ENCODE measurements around the gene SLC26A6. TPM values are rescaled to one million over a fixed set of nuclear protein-coding genes. Genes with fewer than 3 reads are reported as not detected.

Gene SLC26A6
- total RNA-seq, 1 donor from 2014 or later, result 52.8 TPM

DNA sequence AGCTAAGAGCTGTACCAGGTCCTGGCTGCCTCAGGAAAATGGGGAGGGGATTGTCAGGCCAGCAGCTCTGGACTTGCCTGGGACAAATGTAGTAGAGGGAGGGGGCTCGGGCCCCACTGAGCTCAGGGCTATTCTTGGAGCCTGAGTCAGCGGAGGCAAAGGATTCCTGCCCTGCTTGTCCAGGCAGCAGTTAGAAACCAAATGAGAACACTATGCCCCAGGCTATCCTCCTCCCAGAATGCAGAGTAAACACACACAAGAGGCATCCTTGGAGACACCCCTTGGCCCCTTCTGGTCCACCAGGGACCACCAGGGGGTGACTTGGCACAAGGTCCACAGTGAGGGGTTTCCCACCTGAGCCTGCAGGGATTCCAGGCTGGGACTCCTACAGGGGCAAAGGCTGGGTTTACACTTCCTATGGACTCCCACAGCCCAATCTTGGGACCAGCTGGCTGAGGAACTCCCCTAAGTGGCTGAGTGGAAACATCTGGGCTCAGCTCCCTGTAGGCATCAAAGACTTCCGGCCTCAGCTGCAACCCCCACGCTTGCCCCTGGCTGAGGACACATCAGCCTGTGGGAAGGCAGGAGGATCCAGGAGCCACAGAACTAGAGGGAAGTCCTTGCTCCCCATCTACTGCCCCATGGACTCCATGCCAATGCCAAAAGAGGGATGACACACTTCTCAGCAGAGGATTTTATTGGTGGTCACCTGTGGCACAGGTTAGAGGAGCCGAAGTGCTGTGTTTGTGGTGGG lies 36.8 kb downstream of the SLC26A6 start:
- intact Hi-C loops (cut with micrococcal nuclease), result no loop called here
- H3K36me3 Mint-ChIP-seq (ENCODE audit: low read depth), result peaks cover 23% of the 10 kb centered on the region
- peaks cover 11% of the 10 kb centered on the region for H3K27me3 Mint-ChIP-seq (ENCODE audit: insufficient read depth)
- H3K4me3 Mint-ChIP-seq, result no peak overlapping the region
- DNase-seq (ENCODE audit: low spot score), result no peak
- H3K4me1 Mint-ChIP-seq (ENCODE audit: low read depth), result no peaks in the 10 kb centered on the region
- no peaks in the 10 kb centered on the region for H3K9me3 Mint-ChIP-seq
- no peak overlapping the region for H3K27ac Mint-ChIP-seq

DNA sequence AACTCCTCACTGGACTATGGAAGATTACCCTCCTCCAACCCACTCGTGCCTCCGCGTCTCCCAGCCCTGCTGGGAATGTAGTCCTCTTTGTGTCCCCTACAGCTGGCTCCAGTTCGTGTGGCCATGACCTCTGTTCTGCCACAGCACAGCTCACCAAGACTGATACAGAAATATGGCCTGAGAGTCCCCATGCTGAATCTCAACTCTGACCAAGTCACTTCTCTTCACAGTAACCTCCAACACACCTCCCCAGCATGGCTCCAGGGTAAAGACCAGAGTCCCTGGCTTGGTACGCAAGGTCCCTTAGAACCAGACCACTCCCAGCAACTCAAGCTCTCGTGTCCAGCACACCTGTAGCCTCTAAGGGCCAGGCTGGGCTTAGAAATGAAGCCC lies 37.9 kb downstream of the SLC26A6 start:
- Mint-ChIP-seq H3K27ac (no peak overlapping the region), H3K36me3 (ENCODE audit: low read depth) (peaks cover 18% of the 10 kb centered on the region), H3K9me3 (no peaks in the 10 kb centered on the region), H3K4me3 (no peak overlapping the region), H3K27me3 (ENCODE audit: insufficient read depth) (peaks cover 11% of the 10 kb centered on the region), H3K4me1 (ENCODE audit: low read depth) (no peaks in the 10 kb centered on the region)
- intact Hi-C loops (cut with micrococcal nuclease), result no loop called here
- no peak for DNase-seq (ENCODE audit: low spot score)

DNA sequence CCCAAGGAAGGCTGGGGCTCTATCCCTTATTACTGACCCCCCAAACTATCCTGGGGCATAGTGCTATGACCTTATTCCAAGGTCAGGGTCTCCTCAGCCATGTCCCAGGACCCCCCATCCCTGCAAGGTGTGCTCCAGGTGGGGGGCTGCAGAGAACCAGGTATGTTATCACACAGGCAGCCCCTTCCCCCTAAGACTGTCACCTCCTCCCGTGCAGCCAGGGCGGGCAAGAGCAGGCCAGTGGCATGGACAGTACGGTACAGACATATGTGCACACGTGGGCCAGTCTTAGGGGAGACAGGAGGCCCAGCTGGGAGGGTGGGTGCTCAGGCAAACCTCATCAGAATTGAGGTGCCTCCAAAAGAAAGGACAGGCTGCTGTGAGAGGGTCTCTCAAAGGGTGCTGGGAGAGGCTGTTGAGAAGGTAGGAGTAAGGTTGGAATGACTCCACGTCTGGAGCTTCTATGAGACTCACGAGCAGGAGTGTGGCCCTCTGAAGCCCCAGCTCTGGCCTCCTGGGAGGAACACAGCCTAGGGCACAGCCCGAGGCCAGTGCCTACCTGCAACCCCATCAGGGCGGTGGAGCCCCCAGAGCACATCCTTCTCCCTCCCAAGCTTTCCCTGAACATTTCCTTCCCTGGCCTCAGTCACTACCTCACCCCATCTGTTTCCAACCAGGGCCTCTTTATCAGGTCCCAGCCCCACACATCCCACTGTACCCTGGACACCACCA lies 38.4 kb downstream of the SLC26A6 start:
- DNase-seq (ENCODE audit: low spot score), result no peak
- Mint-ChIP-seq H3K27ac (no peak overlapping the region), H3K4me3 (no peak overlapping the region), H3K9me3 (no peaks in the 10 kb centered on the region), H3K4me1 (ENCODE audit: low read depth) (no peaks in the 10 kb centered on the region), H3K36me3 (ENCODE audit: low read depth) (peaks cover 16% of the 10 kb centered on the region), H3K27me3 (ENCODE audit: insufficient read depth) (peaks cover 11% of the 10 kb centered on the region)
- intact Hi-C loops (cut with micrococcal nuclease), result no loop called here

DNA sequence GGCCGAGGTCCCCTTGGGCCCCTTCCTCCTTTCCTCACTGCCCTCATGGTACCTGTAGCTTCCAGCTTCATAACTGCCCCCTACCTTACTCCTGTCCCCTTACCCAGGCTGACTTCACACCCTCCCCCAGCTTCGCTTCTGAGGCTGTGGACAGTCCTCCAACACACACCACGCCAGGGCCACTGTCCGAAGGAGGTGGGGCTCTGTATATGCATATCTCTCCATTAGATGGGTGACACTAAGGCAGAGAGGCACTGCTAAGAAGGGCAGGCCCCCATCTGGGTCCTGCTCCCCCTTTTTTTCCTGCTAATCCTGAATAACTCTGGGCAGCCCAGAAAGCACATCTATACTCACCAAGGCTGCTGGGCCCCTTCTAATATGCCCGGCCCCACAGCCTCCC lies 39.1 kb downstream of the SLC26A6 start:
- Mint-ChIP-seq H3K4me1 (ENCODE audit: low read depth) (no peaks in the 10 kb centered on the region), H3K4me3 (no peak overlapping the region), H3K36me3 (ENCODE audit: low read depth) (peaks cover 16% of the 10 kb centered on the region), H3K9me3 (no peaks in the 10 kb centered on the region), H3K27ac (no peak overlapping the region), H3K27me3 (ENCODE audit: insufficient read depth) (peaks cover 11% of the 10 kb centered on the region)
- intact Hi-C loops (cut with micrococcal nuclease), result no loop called here
- no peak for DNase-seq (ENCODE audit: low spot score)

DNA sequence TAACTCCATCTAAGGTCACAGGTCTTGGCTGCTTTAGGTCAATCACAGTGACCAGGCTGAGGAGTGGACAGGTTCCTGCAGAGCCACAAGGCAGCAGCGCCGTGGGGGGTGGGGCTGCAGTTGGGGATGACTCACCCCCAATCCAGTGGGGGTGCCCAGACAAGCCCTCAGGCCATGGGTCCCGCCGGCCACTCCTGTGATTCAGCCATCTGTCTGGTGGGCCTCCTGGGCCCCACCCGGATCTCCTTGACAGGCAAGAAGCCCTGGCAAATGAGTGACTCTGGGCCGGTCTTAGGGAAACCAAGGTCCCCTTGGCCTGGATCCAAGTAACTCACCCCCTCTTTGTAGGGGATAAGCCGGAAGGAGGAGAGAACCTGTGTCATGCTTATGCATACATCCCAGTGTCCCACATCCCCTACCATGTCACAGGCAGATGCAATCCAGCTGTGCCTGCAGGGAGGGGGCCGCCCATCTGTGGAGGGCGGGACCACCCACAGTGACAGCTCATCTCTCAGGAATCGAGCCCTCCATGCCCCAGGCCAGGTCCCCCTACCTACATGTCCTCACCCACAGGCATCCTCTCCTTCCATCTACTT lies 39.6 kb downstream of the SLC26A6 start:
- intact Hi-C loops (cut with micrococcal nuclease), result no loop called here
- Mint-ChIP-seq H3K4me1 (ENCODE audit: low read depth) (no peaks in the 10 kb centered on the region), H3K27ac (no peak overlapping the region), H3K9me3 (no peaks in the 10 kb centered on the region), H3K4me3 (no peak overlapping the region), H3K36me3 (ENCODE audit: low read depth) (peaks cover 13% of the 10 kb centered on the region), H3K27me3 (ENCODE audit: insufficient read depth) (peaks cover 14% of the 10 kb centered on the region)
- no peak for DNase-seq (ENCODE audit: low spot score)

DNA sequence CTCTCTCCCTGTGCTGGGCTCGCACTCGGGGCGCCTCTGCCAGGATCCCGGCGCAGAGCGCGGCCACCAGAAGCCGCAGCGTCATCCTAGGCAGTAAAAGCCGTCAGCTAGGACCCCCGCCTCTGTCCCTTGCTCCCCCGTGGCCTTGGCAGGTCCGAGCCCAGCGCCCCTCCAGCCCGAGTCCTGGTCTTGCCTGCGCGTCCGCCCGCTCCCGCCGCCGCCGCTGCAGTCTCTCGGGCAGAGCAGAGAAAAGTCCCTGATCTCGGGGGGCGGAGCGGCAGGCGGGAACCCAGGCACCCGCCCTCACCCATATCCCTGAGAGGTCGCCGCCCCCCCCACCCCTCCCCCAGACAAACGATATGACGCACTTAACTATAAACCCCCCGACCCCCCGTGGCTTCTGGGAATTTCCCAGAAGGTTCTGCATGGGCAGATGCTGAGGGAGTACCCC lies 40.2 kb downstream of the SLC26A6 start, which contains the start of gene COL7A1:
Gene COL7A1 (minus strand): TSS at position 255 of the 451 bp plus-strand sequence. CDS start 170 bp downstream, at position 85.
- Mint-ChIP-seq H3K4me3 (no peak within 1 kb of the TSS), H3K36me3 (ENCODE audit: low read depth) (peaks cover 11% of the 10 kb centered on the region), H3K9me3 (no peaks in the 10 kb centered on the region), H3K27ac (no peak within 1 kb of the TSS), H3K27me3 (ENCODE audit: insufficient read depth) (peaks cover 14% of the 10 kb centered on the region), H3K4me1 (ENCODE audit: low read depth) (no peaks in the 10 kb centered on the region)
- intact Hi-C loops (cut with micrococcal nuclease), result no loop called here
- no peak for DNase-seq (ENCODE audit: low spot score)

DNA sequence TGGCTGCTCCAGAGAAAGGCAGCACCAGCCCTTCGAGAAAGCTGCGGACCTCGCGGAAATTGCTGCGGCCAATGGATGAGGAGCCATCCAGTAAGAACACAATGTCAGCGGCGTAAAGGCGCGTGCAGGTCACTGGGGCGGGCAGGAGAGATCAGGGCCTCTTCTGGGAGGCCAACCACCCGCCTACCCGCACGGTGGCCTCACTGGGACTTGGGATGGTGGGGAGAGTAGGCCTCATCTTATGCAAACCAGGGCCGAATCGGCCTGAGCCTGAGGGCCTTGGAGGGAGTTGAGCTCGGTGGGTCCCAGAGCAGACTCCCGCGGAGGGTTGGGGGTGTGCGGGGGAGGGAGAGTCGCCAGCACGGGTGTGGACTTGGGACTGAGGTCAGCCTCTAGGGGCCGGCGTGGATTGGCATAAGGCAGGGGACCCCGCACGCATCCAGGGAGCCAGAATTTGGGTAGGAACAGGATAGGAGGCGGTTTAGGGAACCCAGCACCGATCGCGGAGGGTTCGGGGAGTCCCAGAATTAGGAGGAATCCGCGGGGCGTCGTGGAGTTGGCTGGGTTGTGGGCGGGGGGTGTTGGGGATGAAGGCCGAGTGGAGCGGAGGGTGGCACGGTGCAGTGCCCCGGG lies 40.7 kb downstream of the SLC26A6 start:
- H3K27me3 Mint-ChIP-seq (ENCODE audit: insufficient read depth), result peaks cover 18% of the 10 kb centered on the region
- H3K36me3 Mint-ChIP-seq (ENCODE audit: low read depth), result peaks cover 10% of the 10 kb centered on the region
- H3K27ac Mint-ChIP-seq, result no peak overlapping the region
- no peaks in the 10 kb centered on the region for H3K9me3 Mint-ChIP-seq
- H3K4me3 Mint-ChIP-seq, result no peak overlapping the region
- no peak for DNase-seq (ENCODE audit: low spot score)
- intact Hi-C loops (cut with micrococcal nuclease), result no loop called here
- H3K4me1 Mint-ChIP-seq (ENCODE audit: low read depth), result no peaks in the 10 kb centered on the region

DNA sequence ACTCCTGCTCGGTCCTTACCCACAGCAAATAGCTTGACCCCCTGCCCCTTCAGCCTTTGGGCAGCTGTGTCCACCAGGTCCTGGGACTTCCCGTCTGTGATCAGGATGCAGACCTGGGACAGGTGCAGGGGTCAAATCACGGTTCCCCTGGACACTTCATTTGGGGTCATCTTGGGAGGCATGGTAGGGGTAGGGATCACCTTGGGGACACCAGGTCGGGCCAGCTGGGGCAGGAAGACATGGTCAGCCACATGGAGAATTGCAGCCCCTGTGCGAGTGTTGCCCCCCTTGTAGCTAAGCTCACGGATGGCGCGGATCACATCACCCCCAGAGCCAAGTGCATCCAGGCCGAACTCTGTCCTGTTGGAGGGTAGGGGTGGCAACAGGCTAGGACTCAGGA lies 41.9 kb downstream of the SLC26A6 start:
- Mint-ChIP-seq H3K27me3 (ENCODE audit: insufficient read depth) (peaks cover 22% of the 10 kb centered on the region), H3K4me3 (no peak overlapping the region), H3K36me3 (ENCODE audit: low read depth) (peaks cover 3% of the 10 kb centered on the region), H3K27ac (no peak overlapping the region), H3K4me1 (ENCODE audit: low read depth) (no peaks in the 10 kb centered on the region), H3K9me3 (no peaks in the 10 kb centered on the region)
- intact Hi-C loops (cut with micrococcal nuclease), result no loop called here
- DNase-seq (ENCODE audit: low spot score), result no peak

DNA sequence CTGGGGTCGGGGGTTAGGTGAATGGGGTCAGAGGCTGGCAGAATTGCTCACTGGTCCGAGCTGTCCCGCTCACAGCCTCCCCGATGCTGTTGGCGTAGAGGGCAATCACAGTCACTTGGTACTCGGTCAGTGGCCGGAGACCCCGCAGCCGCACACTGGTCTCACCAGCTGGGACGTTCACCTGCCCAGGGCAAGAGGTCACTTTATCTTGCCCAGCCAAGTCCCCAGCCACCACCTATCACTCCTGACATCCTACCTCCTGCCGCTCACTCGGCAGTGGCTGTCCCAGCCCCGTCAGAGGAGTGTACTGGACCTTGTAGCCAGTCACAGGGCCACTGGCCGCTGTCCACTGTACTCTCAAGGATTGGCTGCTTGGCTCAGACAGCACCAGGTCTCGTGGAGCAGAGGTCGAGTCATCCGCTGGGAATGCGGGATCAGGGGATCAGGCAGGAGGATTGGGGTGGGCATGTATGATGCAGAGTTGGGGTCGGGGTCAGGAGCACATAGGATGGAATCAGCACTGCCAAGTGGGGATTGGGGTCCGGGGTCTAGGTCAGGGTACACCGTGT lies 42.7 kb downstream of the SLC26A6 start:
- H3K4me1 Mint-ChIP-seq (ENCODE audit: low read depth), result no peaks in the 10 kb centered on the region
- H3K36me3 Mint-ChIP-seq (ENCODE audit: low read depth), result no peaks in the 10 kb centered on the region
- no peak overlapping the region for H3K4me3 Mint-ChIP-seq
- no peak for DNase-seq (ENCODE audit: low spot score)
- intact Hi-C loops (cut with micrococcal nuclease), result no loop called here
- no peaks in the 10 kb centered on the region for H3K9me3 Mint-ChIP-seq
- peaks cover 24% of the 10 kb centered on the region for H3K27me3 Mint-ChIP-seq (ENCODE audit: insufficient read depth)
- no peak overlapping the region for H3K27ac Mint-ChIP-seq

DNA sequence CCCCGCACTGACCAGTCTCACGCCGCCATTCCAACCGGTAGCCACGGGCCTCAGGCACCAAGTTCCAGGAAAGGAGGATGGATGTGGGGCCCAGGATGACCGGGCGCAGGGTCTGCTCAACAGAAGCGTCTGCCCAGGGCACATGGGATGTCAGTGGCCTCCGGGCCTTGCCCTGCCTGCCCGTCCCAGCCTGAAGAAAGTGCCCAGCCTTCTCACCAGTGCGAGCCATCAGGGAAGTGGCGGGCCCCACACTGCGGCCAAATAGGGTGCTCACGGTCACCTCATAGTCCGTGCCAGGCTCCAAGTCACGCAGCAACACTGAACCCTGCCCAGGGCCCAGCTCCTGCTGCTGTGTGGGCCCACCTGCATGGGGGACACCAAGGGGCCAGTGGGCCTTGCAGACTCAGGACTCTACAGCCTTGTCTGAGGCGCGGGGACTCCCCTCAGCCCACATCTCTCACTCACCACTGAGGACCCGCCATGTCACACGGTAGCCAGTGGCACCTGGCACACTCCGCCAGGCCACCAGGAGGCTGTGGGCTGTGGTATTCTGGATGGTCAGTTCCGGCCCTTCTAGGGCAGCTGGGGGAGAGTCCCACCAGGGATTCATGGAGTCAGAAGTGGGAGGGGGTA lies 43.3 kb downstream of the SLC26A6 start:
- H3K9me3 Mint-ChIP-seq, result no peaks in the 10 kb centered on the region
- intact Hi-C loops (cut with micrococcal nuclease), result no loop called here
- no peak overlapping the region for H3K4me3 Mint-ChIP-seq
- no peak for DNase-seq (ENCODE audit: low spot score)
- peaks cover 24% of the 10 kb centered on the region for H3K27me3 Mint-ChIP-seq (ENCODE audit: insufficient read depth)
- no peak overlapping the region for H3K27ac Mint-ChIP-seq
- no peaks in the 10 kb centered on the region for H3K36me3 Mint-ChIP-seq (ENCODE audit: low read depth)
- no peaks in the 10 kb centered on the region for H3K4me1 Mint-ChIP-seq (ENCODE audit: low read depth)

DNA sequence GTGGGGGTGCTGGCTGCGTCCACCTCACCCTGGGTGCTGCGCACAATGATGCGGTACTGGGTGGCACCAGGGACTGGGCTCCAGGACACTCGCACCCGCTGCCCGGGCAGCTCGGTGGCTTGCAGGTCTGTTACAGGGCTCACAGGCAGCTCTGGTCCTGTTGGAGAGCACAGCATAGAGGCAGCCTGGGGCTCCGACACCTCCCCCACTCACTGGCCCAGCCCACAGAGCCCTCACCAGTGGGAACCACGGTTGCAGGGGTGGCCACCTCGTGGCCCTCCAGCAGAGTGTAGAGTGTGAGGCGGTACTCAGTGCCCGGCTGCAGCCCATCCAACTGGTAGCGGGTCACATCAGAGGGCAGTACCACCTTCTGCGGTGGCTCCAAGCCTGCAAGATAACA lies 43.8 kb downstream of the SLC26A6 start:
- Mint-ChIP-seq H3K4me3 (no peak overlapping the region), H3K27ac (no peak overlapping the region), H3K9me3 (no peaks in the 10 kb centered on the region), H3K4me1 (ENCODE audit: low read depth) (no peaks in the 10 kb centered on the region), H3K36me3 (ENCODE audit: low read depth) (no peaks in the 10 kb centered on the region), H3K27me3 (ENCODE audit: insufficient read depth) (peaks cover 24% of the 10 kb centered on the region)
- DNase-seq (ENCODE audit: low spot score), result no peak
- intact Hi-C loops (cut with micrococcal nuclease), result no loop called here

DNA sequence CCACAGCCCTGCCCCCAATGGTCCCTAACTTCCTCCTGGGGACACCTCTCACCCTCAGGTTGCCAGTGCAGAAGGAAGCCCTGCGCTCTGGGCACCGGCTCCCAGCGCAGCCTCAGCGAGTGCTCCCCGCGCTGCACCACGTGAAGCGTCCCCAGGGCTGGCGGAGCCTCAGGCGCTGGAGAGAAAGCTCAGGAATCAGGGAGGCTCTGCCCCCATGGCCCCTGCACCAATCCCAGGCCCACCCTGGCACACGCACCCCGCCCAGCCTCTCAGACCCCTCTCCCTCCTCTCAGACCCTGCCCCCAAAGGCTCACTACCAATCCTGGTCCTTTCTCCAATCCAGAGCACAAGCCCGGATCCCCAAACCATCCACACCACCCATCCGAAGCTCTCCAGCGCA lies 47.0 kb downstream of the SLC26A6 start:
- Mint-ChIP-seq H3K27me3 (ENCODE audit: insufficient read depth) (peaks cover 13% of the 10 kb centered on the region), H3K9me3 (no peaks in the 10 kb centered on the region), H3K4me1 (ENCODE audit: low read depth) (no peaks in the 10 kb centered on the region), H3K27ac (no peak overlapping the region), H3K36me3 (ENCODE audit: low read depth) (no peaks in the 10 kb centered on the region), H3K4me3 (no peak overlapping the region)
- intact Hi-C loops (cut with micrococcal nuclease), result no loop called here
- no peak for DNase-seq (ENCODE audit: low spot score)
